ENCODE results near the gene PRRG4. TPM values are rescaled to one million over a fixed set of nuclear protein-coding genes. Genes with fewer than 3 reads are reported as not detected.

The PRRG4 gene
- total RNA-seq, 1 donor from 2014 or later, result 12.6 TPM

DNA sequence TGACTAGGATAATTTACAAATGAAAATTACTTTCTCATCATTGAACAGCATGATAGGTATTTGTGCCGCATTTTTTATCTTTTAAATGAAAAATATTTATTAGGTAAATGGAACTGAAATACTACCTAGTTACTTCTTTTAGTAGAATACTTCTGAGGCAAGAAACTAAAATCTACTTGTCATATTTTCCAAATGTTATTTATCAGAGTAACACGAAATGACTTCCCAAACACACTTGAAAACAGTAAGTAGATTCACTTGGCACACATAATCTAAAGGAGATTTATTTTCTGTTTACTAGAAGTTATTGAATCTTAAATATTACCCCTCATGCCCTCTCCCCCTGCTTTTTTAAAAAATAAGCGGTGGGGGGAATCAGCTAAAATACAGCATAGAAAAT lies 65.2 kb downstream of the PRRG4 start:
- no peak for ATAC-seq

DNA sequence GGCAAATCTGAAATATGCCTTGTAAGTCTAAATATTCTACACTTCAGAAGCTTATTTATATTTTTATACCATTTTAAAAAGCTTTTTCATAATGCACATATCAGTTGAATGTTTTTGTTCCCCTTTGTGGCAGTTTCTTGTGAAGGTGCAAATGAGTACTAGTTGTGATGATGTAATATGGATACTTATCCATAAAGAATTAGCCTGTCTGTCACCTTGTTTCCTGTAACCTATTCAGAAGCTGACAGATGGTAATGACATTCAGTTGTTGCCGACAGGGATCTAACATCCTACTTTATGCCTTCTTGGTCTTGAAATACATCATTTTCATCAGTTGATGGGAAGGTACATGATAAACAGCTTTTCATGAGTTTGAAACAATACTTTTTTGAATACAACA lies 65.7 kb downstream of the PRRG4 start:
- TF ChIP-seq, protein P1, sequence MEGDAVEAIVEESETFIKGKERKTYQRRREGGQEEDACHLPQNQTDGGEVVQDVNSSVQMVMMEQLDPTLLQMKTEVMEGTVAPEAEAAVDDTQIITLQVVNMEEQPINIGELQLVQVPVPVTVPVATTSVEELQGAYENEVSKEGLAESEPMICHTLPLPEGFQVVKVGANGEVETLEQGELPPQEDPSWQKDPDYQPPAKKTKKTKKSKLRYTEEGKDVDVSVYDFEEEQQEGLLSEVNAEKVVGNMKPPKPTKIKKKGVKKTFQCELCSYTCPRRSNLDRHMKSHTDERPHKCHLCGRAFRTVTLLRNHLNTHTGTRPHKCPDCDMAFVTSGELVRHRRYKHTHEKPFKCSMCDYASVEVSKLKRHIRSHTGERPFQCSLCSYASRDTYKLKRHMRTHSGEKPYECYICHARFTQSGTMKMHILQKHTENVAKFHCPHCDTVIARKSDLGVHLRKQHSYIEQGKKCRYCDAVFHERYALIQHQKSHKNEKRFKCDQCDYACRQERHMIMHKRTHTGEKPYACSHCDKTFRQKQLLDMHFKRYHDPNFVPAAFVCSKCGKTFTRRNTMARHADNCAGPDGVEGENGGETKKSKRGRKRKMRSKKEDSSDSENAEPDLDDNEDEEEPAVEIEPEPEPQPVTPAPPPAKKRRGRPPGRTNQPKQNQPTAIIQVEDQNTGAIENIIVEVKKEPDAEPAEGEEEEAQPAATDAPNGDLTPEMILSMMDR (IDR thresholded peaks at IDR 0.05), result no peak
- Histone ChIP-seq H3K4me1 (peaks cover 16% of the 10 kb centered on the region), H3K27me3 (no peaks in the 10 kb centered on the region), H3K9me3 (no peaks in the 10 kb centered on the region), H3K36me3 (no peaks in the 10 kb centered on the region), H3K4me3 (no peak overlapping the region), H3K27ac (no peak overlapping the region)
- ATAC-seq, result no peak
- intact Hi-C loops (cut with DNase I), result no loop called here
- DNase-seq, result no peak

More for the DNA sequence above, 65.2 kb downstream of the PRRG4 start:
- H3K4me1 ChIP-seq, result peaks cover 16% of the 10 kb centered on the region
- H3K27ac ChIP-seq, result no peak overlapping the region
- intact Hi-C loops (cut with DNase I), result no loop called here
- no peak for DNase-seq
- no peaks in the 10 kb centered on the region for H3K36me3 ChIP-seq
- H3K9me3 ChIP-seq, result no peaks in the 10 kb centered on the region
- H3K4me3 ChIP-seq, result peak overlapping the region; percentile 86
- H3K27me3 ChIP-seq, result no peaks in the 10 kb centered on the region
- TF ChIP-seq, protein P1 (IDR thresholded peaks at IDR 0.05), result no peak

DNA sequence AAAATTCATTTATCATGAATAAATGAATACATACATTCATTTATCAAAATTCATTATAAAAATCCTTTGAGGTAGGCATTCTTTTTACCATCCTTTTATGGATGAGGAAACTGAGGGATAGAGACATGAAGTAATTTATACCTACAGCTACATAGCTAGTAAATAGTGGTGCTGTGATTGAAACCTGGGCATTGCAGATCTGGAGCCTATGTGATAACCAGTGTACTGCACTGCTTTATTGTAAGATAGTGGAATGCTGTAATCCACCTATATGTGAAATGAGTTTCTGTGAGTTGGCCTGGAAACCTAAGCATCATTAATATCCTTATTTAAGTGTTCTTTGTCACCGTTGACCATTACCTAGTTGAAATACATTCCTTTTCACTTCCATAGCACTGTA lies 67.4 kb downstream of the PRRG4 start:
- H3K27me3 ChIP-seq, result no peaks in the 10 kb centered on the region
- H3K4me3 ChIP-seq, result no peak overlapping the region
- H3K36me3 ChIP-seq, result no peaks in the 10 kb centered on the region
- TF ChIP-seq, protein P1 (IDR thresholded peaks at IDR 0.05), result no peak
- intact Hi-C loops (cut with DNase I), result no loop called here
- peaks cover 18% of the 10 kb centered on the region for H3K4me1 ChIP-seq
- DNase-seq, result no peak
- ATAC-seq, result no peak
- H3K9me3 ChIP-seq, result no peaks in the 10 kb centered on the region
- H3K27ac ChIP-seq, result no peak overlapping the region

DNA sequence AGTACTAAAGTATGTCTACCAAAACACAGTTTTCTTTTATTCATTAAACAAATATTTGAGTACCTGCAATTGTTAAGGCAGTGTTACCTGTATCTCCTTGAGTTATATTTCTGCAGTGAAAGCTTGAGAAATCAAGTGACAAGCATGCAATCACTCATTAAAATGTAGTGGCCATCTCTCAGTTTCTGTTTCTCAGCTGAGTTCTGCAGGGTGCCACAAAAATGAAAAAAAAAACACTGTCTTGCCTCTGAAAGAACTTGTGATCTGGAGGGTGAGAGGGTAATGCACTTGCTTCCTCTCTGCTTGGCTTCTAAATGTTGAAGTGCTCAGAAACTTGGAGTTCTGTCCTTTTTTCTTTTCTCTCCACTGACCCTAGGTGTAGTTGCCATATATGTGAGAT lies 69.7 kb downstream of the PRRG4 start:
- Histone ChIP-seq H3K4me3 (no peak overlapping the region), H3K4me1 (peaks cover 18% of the 10 kb centered on the region), H3K9me3 (no peaks in the 10 kb centered on the region), H3K27ac (no peak overlapping the region), H3K36me3 (no peaks in the 10 kb centered on the region), H3K27me3 (no peaks in the 10 kb centered on the region)
- TF ChIP-seq, protein P1 (IDR thresholded peaks at IDR 0.05), result no peak
- ATAC-seq, result peak; percentile 48
- no peak for DNase-seq
- intact Hi-C loops (cut with DNase I), result no loop called here

DNA sequence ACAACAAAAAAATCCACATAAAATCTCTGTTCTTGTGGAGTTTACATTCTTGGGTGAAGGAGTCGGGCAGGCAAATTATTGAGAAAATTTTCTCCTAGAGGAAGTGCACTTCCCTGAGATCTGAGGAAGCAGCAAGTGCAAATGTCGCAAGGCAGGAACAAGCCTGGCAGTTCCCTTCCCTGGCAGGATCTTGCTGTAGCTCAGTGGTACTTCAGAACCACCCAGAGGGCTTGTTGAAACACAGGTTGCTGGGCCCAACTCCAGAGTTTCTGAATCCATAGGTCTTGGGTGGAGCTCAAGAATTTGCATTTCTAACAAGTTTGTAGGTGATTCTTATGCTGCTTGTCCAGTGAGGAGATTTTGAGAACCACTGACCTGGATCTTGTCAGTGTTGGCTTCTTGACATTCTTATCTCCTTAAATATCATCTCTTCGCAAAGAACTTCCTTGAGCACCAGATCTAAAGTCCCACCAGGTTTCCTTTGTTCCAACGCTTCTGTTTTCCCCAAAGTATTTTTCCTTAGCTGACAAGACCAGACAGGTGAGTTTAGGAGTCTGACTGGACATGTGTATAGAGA lies 72.5 kb downstream of the PRRG4 start:
- TF ChIP-seq, protein P1 (IDR thresholded peaks at IDR 0.05), result no peak
- Histone ChIP-seq H3K4me1 (peaks cover 14% of the 10 kb centered on the region), H3K27ac (no peak overlapping the region), H3K4me3 (no peak overlapping the region), H3K9me3 (no peaks in the 10 kb centered on the region), H3K27me3 (no peaks in the 10 kb centered on the region), H3K36me3 (no peaks in the 10 kb centered on the region)
- intact Hi-C loops (cut with DNase I), result no loop called here
- DNase-seq, result peak; percentile 70
- peak; percentile 91 for ATAC-seq

Data from upper lobe of right lung (tissue), 1 donor.